NCI-H2107 treated with DMSO at 0.1 percent for 48 hours (cell line): ENCODE measurements around the gene ATP6V0C.
"Not testable (repeated sequence)": the region's sequence is repeated elsewhere in the genome, so short reads cannot be mapped to it uniquely, and the experiment has no call there.

Experiments
- DNase-seq: peaks from one replicate; lab custom pipeline; 2025; ENCODE audit not compliant: unreplicated experiment; lab: John Stamatoyannopoulos, UW

ATP6V0C gene

DNA sequence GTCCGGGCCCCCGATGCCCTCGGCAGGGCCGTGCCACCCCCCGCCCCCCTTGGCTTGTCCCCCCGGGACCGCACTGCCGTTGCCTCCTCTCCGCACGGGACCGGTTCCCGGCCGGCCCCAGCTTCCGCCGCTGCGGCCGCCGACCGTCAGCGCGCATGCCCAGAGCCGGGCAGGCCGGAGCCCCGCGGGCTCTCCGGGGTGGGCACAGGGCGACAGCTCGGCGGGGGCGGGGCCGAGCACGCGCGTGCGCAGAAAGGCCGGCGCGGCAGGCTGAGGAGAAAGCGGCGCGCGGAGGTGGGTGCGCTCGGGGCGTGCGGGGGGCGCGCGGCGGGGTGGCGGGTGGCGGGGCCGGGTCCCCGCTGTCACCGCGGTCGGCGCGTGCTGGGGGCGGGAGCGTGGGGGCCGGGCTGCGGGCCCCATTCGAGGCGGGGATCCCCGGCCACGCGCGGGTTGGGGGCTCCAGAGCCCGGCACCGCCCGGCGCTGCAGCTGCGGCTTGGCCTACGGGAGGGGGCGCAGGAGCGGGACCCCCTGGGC is 38.8 kb upstream of the ATP6V0C start, which contains the start of gene TBC1D24:
TSS of gene TBC1D24 (plus strand) at position 251 of the 536 bp plus-strand sequence. CDS start 21,022 bp downstream, outside the sequence.
- peak; percentile 48 for DNase-seq

DNA sequence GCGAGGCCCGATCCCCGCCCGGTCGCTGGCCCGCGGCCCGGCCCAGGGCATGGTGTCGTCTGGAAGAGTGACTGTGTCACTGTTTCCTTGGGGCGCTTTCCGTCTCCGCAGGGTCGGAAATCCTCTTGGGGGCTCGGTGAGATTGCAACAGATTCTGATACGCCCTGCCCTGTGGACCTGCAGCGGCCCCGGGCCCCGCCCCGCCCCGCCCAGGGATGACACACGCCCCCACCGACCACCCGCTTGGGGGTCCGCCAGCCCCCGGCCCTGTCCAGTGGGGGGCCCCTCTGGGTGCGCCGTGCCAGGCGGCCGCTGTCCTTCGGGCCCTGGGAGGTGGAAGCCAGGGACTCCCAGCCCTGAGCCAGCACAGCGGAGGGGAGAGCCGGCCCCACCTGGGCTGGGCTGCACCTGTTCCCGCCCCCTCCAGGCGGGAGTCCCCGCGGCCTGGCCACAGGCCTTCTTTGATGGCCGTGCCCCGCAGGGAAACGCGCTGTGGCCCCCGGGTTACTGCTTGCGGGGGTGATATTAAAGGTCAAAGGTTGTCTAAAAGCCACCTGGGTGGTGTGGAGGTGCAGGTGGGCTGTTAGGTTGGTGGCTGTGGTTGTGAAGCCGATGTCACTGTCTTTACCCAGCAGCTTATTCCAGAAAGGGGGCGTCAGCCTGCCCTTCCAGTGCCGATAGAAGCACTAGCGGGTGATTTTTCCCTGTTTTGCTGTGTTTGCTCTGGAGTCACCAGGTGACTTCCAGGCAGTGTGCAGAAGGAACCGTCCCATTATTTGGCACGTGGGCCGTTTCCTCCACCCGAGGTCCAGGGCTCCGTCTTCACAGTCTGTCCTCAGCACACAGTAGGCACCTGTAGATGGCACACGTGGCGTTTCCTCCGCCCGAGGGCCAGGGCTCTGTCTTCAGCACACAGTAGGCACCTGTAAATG is 38.1 kb upstream of the ATP6V0C start:
- no peak for DNase-seq

DNA sequence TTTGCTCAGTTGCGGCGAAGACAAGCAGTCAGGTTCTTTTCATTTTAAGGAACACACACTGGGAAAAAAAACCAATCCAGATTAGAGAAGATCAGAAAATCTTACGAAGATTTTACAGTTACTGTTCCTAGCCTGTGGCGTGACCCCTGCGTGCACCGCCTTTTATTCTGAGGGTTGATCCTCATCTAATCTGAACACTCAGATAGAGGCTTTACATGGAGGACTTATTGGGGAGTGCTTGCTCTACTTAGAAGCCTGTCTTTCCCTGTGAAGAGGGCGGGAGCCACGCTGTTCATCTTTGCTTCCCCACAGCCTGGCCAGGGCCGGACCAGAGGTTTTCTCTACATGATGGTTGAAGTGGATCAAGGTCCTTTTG is 37.4 kb upstream of the ATP6V0C start:
- DNase-seq = no peak

DNA sequence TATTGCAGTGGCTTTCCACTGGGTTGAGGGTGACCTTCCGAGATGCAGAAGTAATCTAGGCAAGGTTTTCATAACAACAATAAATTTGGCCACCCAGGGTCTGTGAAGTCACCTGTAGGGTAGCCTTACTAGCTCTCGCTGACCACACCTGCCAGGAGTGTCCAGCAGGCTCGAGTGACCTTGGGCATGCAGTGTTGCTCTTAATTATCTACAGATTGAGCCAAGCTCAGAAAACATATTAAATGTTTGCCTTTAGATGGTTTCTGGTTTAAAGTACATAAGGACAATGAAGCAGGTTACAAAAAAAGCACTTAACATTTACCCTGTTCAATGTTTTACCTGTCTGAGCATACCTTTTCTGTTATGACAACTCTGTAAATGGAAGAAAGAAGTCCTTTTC is 37.0 kb upstream of the ATP6V0C start:
- DNase-seq = no peak

DNA sequence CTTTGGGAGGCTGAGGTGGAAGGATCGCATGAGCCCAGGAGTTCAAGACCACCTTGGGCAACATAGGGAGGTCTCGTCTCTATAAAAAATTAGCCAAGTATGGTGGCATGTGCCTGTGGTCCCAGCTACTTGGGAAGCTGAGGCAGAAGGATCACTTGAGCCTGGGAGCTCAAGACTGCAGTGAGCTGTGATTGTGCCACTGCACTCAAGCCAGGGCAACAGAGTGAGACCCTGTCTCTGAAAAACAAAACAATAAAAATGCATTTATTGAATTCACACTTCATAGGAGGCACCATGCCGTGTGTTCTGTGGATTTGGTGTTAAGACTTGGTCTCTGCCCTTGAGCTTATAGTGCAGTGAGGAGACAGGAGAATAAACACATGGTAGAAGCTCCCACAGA is 36.4 kb upstream of the ATP6V0C start:
- no peak for DNase-seq

DNA sequence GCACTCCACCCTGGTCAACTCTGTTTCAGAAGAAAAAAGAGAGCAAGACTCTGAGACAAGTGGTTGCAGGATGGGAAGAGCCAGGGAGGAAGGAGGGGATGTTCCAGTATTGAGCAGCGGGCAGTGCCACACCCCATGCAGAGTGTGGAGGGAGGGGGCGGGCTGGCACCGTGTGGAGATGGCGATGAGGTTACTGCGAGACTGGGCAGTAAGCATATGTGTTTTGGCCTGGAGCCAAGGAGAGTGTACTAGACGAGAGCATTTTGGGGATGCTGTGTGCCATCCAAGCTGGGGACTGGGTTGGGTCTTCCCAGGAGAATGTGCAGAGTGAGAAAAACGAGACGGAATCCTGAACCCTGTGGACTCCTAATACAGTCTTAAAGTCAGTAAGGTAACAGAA is 35.5 kb upstream of the ATP6V0C start:
- DNase-seq = no peak

DNA sequence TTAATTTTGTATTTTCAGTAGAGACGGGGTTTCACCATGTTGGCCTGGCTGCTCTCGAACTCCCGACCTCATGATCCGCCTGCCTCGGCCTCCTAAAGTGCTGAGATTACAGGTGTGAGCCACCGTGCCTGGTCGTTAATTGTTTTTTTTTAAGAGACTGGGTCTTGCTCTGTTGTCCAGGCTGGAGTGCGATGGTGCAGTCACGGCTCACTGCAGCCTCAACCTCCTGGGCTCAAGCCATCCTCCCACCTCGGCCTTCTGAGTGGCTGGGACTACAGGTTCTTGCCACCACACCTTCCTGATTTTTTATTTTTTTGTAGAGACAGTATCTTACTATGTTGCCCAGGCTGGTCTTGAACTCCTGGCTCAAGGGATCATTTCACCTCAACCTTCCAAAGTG is 33.8 kb upstream of the ATP6V0C start:
- DNase-seq = not testable (repeated sequence)

DNA sequence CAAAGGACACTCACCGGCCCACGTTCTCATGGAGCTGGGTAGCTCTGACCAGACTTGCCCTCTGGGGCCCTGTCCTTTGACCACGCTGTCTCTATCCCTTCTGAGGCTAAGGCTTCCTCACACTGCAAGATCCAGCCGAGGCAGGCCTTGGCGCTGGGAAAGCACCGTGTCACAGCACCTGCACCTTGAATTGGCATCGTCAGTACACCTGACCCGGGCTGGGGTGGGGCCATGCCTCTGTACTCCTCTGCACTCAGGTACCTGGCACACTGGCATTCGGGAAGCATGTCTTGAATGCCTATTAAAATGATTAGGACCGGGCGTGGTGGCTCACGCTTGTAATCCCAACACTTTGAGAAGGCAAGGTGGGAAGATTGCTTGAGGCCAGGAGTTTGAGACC is 32.8 kb upstream of the ATP6V0C start:
- DNase-seq = no peak

DNA sequence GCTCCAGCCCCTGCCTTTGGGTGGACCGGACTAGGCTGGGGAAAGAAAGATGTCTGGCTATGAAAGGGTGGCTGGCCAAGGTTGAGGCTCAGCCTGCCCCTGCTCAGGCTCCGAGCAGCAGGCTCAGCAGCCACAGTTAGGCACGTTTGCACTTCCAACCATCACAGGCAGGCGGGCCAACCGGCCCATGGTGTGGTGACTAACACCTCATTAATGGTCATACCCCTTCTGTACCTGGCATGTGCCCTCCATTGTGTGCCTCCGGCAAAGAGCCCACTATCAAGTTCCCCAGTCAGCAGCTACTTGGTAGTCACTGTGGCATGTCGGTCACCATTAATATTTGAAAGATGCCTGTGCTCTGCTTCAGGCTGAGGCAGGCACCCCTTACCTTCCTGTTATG is 32.1 kb upstream of the ATP6V0C start:
- no peak for DNase-seq

DNA sequence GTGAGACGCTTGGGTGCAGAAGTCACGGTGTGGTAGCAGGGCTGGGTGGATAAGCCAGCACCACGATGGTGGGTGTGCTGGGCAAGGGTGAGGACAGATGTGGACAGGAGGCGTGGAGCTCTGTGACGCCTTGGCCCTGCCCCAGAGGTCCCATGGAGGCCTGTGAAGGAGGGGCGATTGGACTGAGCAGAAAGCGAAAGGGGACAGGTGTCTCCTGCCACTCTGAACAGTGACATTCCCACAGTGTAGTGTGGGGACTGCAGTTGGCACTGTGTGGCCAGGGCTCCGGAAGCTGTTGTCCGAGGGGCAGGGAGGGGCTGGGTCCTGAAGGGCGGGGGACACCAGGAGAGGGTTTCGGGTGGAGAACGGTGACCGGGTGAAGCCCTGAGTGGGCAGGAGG is 31.5 kb upstream of the ATP6V0C start:
- no peak for DNase-seq

DNA sequence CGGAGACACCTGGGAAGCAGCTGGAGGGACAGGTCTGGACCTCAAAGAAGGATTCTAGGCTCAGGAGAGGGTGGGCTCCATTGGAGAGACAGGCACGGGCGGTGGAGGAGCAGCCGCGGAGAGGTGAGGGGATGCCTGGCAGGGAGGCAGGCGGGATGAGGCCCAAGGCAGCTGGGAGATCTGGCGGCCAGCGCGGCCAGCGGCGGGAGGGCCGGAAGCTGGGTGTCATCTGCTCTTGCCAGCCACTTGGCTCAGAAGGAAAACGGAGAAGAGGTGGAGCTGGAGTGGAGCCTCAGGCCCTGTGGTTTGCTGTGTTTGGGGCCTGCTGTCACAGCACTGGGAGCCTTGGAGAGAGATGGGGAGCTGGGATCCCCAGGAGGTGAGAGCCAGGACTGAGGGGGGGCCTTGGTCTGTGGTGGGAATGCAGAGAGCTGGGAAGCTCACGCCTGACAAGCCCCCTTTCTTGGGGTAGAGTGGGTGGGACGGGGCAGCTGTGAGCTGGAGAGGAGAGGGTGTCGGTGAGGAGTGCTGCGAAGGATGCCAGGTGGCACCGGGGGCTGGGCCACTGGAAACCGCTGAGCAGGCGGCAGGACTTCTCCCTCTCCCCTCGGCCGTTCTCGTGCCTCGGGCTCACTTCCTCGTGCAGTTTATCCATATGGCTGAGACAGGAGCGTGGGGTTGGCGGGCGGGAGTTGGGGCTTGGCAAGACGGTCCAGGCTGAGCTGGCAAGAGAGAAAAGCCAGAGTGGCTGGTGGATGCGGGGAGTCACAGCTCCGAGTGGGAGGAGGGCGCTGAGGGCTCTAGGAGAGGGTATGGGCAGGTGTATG is 30.8 kb upstream of the ATP6V0C start:
- peak; percentile 83 for DNase-seq

DNA sequence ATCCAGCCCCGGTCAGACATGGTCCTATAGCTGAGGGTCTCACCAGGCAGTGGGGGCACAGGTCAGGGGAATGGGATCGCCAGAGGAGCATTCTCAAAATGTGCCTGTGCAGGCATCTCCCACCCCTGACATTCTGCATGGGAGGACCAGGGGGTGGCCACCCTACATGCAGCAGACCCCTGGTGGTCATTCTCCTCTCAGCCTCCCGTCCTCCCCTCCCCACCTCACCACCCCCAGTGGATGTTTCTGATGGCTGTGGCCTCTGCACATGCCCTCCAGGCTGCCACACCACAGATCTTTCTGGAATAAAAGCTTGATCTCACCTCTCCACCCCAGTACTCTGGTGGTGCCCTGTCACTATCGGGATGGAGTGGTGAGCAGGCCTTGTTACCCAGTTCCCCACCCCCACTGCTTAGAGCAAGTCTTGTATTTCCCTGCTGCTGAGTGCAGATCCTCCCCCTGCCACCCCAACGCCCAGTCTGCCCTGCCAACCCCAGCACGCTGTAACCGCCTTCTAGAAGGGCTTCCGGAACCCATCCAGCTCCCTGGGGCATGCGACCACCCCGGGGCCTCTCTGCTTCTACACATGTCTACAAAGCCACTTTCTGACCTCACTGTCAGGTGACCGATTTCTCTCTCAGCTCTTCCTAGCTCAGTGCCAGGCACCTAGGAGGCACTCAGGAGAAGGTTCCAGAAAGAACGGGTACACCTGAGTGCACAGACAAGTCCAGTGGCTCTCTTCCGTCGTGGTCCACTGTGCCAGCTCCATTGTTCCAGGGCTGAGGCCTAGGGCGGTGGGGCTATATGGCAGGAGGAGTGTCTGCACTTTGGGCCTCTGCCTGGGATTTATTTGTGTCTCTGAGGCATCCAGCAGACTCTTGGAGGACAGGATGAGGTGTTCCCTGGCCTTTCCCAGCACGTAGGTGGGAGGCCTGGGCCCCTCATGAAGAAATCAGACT is 29.5 kb upstream of the ATP6V0C start:
- no peak for DNase-seq

DNA sequence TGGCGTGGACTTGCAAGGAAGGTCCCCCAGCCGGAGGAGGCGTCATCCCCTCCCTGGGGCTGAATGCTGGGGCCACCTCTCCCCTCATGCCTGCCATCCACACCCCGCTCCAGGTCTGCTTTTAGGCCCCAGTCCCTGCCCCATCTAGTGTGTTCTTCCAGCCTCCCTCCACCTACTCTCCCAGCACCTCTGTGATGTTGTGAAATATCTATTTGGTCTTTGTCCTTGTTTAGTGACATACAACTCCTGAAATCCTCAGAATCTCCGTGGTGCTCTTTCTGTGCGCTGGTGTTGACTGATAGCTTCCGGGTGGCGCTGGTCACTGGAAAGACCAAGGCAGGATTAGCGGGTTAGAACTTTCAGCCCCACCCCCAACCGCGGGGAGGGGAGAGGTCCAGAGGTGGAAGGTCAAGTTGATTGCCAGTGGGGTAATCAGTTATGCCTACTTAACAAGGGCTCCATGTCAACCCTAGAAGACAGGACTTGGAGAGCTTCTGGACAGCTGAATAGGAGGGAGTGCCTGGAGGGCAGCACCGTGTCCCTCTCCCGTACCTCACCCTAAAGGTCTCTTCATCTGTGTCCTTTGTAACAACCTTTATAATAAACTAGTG is 28.7 kb upstream of the ATP6V0C start:
- no peak for DNase-seq

DNA sequence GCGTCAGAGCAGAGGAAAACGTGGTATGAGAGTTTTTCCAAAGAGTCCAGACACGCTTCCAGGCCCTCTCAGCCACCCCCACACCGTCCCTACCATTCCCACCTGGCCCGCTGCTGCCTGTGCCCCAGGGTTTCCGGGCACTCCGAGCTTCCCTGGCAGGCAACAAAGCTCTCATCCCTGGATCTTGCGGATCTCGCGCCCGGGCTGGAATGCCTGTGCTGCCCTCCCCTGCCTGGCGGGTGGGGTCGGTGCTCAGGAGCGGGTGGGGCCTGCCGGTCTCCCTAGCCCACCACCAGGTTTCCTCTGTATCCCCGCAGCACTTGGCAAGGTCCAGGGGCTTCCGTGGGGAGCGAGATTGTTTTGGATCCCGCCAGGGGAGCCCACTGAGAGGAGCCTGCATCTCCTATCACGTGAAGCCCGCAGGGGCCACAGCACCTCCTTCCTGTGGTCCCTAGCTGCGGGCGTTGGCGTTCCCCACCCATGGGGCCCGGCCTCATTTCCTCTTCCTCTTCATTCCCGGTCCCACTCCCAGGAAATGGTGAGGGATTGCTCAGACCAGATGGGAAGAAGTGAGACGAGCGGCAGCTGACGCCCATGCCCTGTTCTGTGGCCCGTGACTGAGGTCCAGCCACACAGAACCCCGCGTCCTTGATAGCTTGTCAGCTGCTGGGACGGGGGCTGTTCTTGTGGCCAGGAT is 27.8 kb upstream of the ATP6V0C start:
- no peak for DNase-seq

DNA sequence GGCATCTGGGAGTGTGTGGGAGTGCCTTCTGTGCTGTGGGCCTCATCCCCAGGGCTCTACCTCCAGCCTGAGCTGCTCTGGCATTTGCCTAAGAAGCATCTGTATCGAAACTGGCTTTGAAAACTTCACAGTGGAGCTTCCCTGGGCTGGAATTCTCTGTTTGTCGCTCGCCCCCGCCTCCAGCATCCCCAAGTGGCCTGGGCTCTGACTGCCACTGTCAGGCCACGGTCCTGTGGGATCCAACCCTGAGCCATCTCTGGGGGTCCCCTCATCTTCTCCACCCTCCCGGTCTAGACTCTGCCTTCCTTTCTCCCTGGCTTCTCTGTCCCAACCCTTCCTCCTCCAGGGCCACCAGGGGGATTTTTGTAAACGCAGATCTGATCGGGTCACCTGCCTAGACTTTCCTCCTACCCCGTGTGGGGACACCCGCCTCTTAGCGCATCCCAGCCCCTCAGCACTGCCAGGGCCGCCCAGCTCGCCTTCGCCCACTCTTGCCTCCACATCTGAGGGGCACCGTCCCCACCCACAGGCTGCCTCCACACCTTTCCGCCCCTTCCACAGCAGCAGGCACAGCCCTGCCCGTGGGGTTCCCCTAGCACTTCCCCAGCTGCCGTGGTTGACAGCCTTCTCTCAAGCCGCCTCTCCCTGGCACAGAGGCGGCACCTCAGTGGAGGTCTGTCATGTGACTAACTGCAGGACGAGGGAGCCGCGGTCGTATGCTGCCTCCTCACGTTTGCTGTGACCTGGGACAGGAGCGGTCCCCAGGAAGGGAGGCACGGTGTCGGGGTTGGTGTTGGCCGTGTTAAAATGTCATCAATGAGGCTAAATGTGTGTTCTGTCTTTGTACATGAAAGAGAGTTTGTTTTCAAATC is 26.9 kb upstream of the ATP6V0C start:
- peak; percentile 58 for DNase-seq

DNA sequence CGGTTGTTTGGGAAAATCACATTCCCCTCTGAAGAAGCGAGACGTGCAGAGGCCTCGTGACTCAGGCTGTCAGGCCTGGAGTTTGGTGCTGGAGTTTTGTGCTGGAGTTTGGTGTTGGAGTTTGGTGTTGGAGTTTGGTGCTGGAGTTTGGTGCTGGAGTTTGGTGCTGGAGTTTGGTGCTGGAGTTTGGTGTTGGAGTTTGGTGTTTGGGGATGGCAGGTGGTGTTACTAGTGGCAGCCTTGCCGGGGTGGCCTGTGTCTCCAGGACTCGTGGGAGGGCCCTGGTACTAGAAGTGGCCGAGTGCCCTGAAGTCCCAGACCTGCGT is 26.3 kb upstream of the ATP6V0C start:
- DNase-seq = no peak

DNA sequence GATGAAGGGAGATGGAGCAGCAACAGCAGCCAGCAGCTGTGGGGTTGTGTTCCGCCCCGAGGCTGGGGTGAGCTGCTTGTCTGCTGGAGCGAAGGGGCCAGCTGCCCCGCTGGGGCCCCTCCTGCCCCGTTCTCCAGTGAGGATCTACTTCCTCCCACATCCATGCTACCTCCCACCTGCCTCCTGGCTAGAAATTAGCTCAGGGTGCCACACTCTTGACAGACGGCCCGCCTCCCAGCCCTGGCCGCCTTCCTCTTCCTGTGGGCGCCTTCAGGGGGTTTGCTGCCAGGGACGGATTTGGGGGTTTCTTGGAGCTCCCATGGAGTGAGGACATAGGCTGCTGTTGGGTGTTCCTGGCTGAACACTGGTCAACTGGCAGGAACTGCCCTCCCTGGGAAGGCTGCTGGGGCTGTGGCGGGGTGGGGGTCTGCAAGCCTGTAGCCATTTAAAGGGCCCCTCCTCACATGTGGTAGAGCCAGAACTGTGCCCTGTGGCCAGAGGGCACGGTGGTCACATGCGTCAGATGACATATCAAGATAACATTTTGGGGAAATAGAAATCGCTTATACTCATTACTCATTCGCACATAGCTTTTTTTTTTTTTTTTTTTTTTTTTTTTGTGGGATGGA is 25.7 kb upstream of the ATP6V0C start:
- DNase-seq = no peak

DNA sequence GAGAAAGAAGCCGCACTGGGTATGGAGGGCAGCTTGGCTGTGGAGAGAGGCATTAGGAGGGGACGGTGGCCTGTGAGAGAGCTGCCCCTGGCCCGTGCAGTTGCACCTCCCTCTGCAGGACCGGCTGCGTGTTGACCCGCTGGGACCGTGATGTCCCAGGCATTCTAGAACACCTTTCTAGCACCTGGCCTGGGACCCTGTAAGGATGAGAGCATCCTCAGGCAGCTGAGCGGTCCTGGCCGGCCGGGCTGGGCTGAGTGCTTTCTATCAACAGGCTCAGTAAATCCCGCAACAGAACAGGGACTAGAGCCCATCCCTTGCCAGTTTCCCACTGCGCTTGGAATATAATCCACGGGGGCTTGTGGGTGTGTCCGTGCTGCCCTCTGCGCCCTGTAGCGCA is 24.2 kb upstream of the ATP6V0C start:
- DNase-seq = no peak
